Measurements from ENCODE around the gene IGSF21. TPM values are rescaled to one million over a fixed set of nuclear protein-coding genes. Genes with fewer than 3 reads are reported as not detected.
A peak's percentile ranks its signal among the peaks of the same experiment; 100 is the strongest.

Gene IGSF21
- total and polyA plus RNA-seq, 2 donors from 2014 or later, result 1.4 to 6.6 TPM

DNA sequence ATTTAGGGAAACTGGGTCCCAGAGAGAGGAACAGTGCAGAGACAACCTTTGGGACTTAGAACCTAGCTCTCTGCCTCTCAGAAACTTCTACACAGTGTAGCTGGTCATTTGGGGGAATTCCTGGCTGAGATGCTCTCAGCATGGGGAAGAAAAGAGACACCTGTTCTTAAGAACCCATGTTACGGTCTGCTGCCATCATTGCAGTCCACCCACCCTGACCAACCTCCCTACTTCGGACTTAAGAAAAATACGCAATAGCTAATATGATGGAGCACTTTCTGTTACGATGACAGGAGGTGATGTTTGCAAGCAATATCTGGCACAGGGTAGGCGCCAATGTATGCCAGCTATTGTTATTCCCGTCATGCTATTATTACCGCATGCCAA is 177.9 kb downstream of the IGSF21 start:
- FAIRE-seq (no peak), DNase-seq (no peak)
- Histone ChIP-seq H3K4me1 (ENCODE audit: control insufficient read depth in 2 of 3, insufficient read depth in 2 of 3, low read depth in 1 of 3, low read length in 3 of 3) (peaks cover 0 to 4% (median 4%) of the 10 kb centered on the region in 3 donors), H3K9ac (ENCODE audit: low read length in 3 of 3) (no peak overlapping the region), H3K4me3 (ENCODE audit: low read length in 3 of 3) (no peak overlapping the region), H3K9me3 (ENCODE audit: control insufficient read depth in 2 of 3, insufficient read depth in 1 of 3, low read length in 3 of 3) (no peaks in the 10 kb centered on the region), H3K27ac (ENCODE audit: low read depth in 2 of 2, low read length in 2 of 2) (no peak overlapping the region), H3K27me3 (ENCODE audit: control insufficient read depth, insufficient read depth, low read length) (no peaks in the 10 kb centered on the region), H3K36me3 (ENCODE audit: control insufficient read depth in 2 of 3, insufficient read depth in 3 of 3, low read length in 3 of 3) (no peaks in the 10 kb centered on the region)
- TF ChIP-seq, protein P1, sequence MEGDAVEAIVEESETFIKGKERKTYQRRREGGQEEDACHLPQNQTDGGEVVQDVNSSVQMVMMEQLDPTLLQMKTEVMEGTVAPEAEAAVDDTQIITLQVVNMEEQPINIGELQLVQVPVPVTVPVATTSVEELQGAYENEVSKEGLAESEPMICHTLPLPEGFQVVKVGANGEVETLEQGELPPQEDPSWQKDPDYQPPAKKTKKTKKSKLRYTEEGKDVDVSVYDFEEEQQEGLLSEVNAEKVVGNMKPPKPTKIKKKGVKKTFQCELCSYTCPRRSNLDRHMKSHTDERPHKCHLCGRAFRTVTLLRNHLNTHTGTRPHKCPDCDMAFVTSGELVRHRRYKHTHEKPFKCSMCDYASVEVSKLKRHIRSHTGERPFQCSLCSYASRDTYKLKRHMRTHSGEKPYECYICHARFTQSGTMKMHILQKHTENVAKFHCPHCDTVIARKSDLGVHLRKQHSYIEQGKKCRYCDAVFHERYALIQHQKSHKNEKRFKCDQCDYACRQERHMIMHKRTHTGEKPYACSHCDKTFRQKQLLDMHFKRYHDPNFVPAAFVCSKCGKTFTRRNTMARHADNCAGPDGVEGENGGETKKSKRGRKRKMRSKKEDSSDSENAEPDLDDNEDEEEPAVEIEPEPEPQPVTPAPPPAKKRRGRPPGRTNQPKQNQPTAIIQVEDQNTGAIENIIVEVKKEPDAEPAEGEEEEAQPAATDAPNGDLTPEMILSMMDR (IDR thresholded peaks at IDR 0.05; ENCODE audit: borderline replicate concordance, extremely low read depth, insufficient read depth), result no peak
- intact Hi-C loops (cut with DNase I), result no loop called here

DNA sequence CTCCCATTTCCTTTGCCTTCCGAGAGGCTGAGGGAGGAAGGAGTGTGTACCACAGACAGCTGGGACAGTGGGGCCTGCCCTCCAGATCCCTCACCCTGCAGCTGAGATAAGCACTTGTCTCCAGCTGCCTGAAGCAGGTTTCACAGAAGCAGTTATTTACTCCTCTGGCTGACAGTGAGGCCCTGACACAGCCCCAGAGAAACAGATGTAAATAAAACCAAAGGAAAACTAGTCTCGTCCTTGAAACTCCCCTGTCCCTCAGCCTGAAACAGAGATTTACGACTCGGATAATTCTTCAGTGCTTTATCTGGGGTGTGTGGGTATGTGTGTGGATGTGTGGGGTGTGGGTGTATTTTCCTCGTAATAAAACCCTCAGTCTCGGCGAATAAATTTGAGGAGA is 181.1 kb downstream of the IGSF21 start:
- Histone ChIP-seq H3K9me3 (ENCODE audit: control insufficient read depth in 2 of 3, insufficient read depth in 1 of 3, low read length in 3 of 3) (no peaks in the 10 kb centered on the region), H3K36me3 (ENCODE audit: control insufficient read depth in 2 of 3, insufficient read depth in 3 of 3, low read length in 3 of 3) (no peaks in the 10 kb centered on the region), H3K9ac (ENCODE audit: low read length in 3 of 3) (no peak overlapping the region), H3K4me1 (ENCODE audit: control insufficient read depth in 2 of 3, insufficient read depth in 2 of 3, low read depth in 1 of 3, low read length in 3 of 3) (peaks cover 0 to 4% (median 4%) of the 10 kb centered on the region in 3 donors), H3K27me3 (ENCODE audit: control insufficient read depth, insufficient read depth, low read length) (no peaks in the 10 kb centered on the region), H3K27ac (ENCODE audit: low read depth in 2 of 2, low read length in 2 of 2) (no peak overlapping the region), H3K4me3 (ENCODE audit: low read length in 3 of 3) (no peak overlapping the region)
- TF ChIP-seq, protein P1 (IDR thresholded peaks at IDR 0.05; ENCODE audit: borderline replicate concordance, extremely low read depth, insufficient read depth), result no peak
- no peak for FAIRE-seq
- intact Hi-C loops (cut with DNase I), result no loop called here
- peak in 4 of 5 donors; percentile 71 to 92 (median 82) for DNase-seq

DNA sequence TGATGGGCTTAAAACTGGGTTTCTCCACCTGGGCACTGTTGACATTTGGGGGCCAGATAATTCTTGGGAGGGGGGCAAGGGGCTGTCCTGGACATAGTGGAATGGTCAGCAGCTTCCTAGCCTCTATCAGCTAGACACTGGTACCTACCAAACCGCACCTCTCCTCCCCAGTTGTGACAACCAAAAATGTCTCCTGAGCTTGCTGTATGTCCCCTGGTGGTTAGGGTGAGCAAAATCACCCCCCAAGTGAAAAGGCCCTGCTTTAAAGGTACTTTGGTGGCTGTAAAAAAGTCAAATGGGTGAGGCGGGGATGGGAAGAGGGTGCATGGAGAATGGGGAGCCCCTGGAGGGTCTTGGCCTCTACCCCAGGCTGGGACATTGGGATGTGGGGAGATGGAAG is 182.0 kb downstream of the IGSF21 start:
- Histone ChIP-seq H3K9ac (ENCODE audit: low read length in 3 of 3) (no peak overlapping the region), H3K4me3 (ENCODE audit: low read length in 3 of 3) (no peak overlapping the region), H3K27me3 (ENCODE audit: control insufficient read depth, insufficient read depth, low read length) (no peaks in the 10 kb centered on the region), H3K36me3 (ENCODE audit: control insufficient read depth in 2 of 3, insufficient read depth in 3 of 3, low read length in 3 of 3) (no peaks in the 10 kb centered on the region), H3K9me3 (ENCODE audit: control insufficient read depth in 2 of 3, insufficient read depth in 1 of 3, low read length in 3 of 3) (no peaks in the 10 kb centered on the region), H3K27ac (ENCODE audit: low read depth in 2 of 2, low read length in 2 of 2) (no peak overlapping the region), H3K4me1 (ENCODE audit: control insufficient read depth in 2 of 3, insufficient read depth in 2 of 3, low read depth in 1 of 3, low read length in 3 of 3) (peaks cover 0 to 3% (median 2%) of the 10 kb centered on the region in 3 donors)
- TF ChIP-seq, protein P1 (IDR thresholded peaks at IDR 0.05; ENCODE audit: borderline replicate concordance, extremely low read depth, insufficient read depth), result no peak
- intact Hi-C loops (cut with DNase I), result no loop called here
- DNase-seq (no peak), FAIRE-seq (no peak)
